ENCODE results near the gene DDX10. TPM values are rescaled to one million over a fixed set of nuclear protein-coding genes. Genes with fewer than 3 reads are reported as not detected.

Gene DDX10
- total RNA-seq, 2 donors from 2014 or later = 36.8 to 43.2 TPM

DNA sequence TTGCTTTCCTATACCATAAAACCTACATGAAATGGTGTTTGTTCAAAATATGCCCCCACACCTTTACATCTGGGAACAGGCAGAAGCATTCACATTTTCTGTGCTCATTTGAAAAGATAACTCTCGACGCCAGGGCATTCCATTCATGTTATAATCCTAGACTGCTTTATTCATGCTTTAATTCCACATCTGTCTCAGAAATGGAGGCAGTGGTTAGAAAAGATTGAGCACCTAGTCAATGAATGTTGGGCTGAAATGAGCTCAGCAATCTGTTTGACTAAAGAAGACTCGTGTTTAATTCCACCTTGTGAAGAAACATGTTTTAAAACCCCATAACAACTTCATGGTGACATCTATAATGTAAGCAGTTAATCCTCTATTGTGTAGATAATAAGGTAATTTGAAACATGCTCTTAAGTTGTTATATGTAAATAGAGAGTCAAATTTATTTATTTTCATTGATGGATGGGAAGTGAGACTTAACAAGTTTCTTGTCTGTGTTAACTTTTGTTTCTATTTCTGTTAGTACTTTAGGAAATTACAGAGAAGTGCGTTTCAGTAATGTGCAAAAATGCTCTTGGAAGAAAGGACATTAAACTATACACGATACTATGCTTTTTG is 217.5 kb downstream of the DDX10 start:
- Mint-ChIP-seq H3K36me3 (no peaks in the 10 kb centered on the region), H3K27ac (no peak overlapping the region), H3K9me3 (no peaks in the 10 kb centered on the region)
- ATAC-seq = no peak
- DNase-seq (ENCODE audit: low spot score in 2 of 2) = no peak

GRCh38 chr11:108886005-108886659 is 221.3 kb downstream of the DDX10 start:
- ATAC-seq (no peak), DNase-seq (ENCODE audit: low spot score in 2 of 2) (no peak)
- Mint-ChIP-seq H3K9me3 (no peaks in the 10 kb centered on the region), H3K27ac (no peak overlapping the region), H3K36me3 (no peaks in the 10 kb centered on the region)

GRCh38 chr11:108886660-108887009 is 221.8 kb downstream of the DDX10 start:
- no peaks in the 10 kb centered on the region for H3K9me3 Mint-ChIP-seq
- no peaks in the 10 kb centered on the region for H3K36me3 Mint-ChIP-seq
- H3K27ac Mint-ChIP-seq = no peak overlapping the region
- peak in 1 of 2 donors; percentile 38 for ATAC-seq
- DNase-seq (ENCODE audit: low spot score in 2 of 2) = no peak

DNA sequence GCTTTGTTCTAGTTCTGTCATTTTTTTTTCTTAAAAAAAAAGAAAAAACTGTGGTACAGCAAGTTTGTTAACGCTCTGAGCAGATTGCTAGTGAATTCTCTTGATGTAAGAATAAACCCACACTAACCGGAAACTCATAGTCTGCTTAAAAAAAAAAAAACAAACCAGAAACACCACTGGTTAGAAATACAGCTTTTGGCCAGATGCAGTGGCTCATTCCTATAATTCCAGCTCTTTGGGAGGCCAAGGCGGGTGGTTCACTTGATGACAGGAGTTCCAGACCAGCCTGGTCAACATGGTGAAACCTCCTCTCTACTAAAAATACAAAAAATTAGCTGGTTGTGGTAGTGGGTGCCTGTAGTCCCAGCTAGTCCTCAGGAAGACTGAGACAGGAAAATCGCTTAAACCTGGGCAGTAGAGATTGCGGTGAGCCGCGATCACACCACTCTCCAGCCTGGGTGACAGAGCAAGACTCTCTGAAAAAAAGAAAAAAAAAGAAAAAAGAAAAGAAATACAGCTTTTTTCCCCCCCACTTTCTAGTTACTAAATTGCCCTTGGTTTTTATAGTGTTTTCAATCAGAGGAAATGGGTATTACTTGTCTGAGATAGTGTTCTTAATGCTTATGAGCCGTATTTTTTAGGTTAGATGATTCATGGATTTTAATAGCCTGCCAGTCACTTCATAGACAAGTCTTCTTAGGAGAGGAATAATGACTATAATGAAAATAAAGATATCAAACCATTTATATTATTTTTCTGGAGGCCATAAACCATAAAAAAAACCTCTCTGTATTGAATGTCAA is 222.8 kb downstream of the DDX10 start:
- DNase-seq (ENCODE audit: low spot score in 2 of 2) = no peak
- no peaks in the 10 kb centered on the region for H3K36me3 Mint-ChIP-seq
- H3K27ac Mint-ChIP-seq = no peak overlapping the region
- peak in 1 of 2 donors; percentile 44 for ATAC-seq
- no peaks in the 10 kb centered on the region for H3K9me3 Mint-ChIP-seq

- Mint-ChIP-seq H3K9me3 (no peaks in the 10 kb centered on the region), H3K27ac (no peak overlapping the region), H3K36me3 (no peaks in the 10 kb centered on the region)
- ATAC-seq (no peak), DNase-seq (ENCODE audit: low spot score in 2 of 2) (no peak)
Measured at GRCh38 chr11:108890482-108891105, 225.7 kb downstream of the DDX10 start.

DNA sequence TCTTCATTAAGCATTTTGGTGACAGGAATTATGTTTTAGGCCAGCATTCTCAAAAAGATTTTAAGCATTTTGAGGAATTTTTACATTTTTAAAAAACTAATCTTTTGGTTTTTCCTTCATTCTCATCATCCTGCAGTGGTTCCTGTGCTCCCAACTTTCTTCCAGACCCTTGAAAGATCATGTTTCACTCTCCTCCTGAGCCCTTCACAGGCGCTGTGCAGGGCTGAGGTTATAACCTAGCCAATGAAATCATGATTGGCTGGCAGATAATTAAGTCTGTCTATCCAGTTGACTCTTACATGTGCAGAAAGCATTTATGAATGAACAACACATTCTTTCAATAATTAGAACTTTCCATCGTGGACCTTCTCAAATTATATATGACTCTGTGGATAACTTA is 226.3 kb downstream of the DDX10 start:
- no peak for DNase-seq (ENCODE audit: low spot score in 2 of 2)
- ATAC-seq = no peak
- Mint-ChIP-seq H3K36me3 (peaks cover 0 to 5% of the 10 kb centered on the region in 2 donors), H3K27ac (no peak overlapping the region), H3K9me3 (no peaks in the 10 kb centered on the region)

DNA sequence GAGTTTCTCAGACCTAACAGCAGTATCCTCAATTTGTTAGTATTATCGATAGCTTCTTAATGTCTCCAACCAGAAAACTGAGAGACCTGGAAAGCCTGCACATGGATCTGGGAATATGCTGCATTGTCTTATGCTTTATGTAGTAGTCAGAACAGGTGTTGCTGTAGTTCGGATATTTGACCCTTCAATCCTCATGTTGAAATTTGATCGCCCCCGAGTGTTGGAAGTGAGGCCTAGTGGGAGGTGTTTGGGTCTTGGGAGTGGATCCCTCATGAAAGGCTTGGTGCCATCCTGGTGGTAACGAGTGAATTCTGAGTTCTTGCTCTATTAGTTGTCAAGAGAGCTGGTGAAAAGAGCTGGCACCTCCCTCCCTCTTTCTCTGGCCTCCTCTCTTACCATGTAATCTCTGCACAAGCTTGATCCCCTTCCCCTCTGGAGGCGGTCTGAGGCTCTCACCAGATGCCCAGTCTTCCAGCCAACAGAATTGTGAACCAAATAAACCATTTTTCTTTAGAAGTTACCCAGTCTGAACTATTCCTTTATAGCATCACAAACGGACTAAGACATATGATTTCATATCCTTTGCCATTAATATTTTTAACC is 227.1 kb downstream of the DDX10 start:
- H3K9me3 Mint-ChIP-seq = no peaks in the 10 kb centered on the region
- DNase-seq (ENCODE audit: low spot score in 2 of 2) = no peak
- no peak overlapping the region for H3K27ac Mint-ChIP-seq
- peaks cover 0 to 13% of the 10 kb centered on the region in 2 donors for H3K36me3 Mint-ChIP-seq
- ATAC-seq = no peak

DNA sequence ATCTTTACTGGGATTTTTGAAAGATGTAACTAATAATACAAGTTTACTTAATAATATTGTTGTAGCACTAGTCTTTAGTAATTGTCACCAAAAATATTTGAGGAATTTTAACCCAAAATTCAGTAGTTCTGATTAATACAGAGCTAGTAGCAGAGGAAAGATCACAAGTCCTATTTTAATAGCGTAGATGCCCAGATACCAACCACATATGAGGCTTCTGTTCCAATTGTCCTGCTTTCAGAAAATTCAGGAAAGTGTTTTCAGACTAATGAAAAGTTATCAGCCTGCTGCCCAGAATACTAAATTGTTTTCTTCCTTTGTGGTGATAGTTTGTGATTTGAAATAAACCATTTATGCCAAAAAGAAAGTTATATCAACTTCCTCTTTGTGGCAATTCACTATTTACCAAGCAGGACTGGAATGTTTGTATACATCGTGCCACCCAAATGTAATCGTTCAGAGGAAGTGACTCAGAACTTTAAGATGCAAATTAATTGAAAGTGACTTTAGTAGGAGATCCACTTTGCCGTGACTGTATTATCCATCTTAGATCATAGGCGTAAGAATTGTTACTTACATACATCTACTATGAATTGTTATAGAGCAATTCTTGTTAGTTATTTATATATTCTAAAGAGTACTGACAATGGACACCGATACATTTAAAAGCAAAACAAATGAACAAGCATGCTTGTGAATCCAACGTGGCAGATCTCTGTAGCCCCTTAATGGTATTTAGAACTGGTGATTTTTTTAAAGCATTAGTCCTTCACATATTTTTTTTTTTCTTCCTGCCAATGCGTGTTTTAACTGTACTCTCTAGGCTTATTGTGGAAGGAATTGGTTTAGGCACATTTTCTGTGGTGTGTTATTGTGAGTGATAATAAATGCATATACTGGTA is 231.0 kb downstream of the DDX10 start:
- Mint-ChIP-seq H3K27ac (no peak overlapping the region), H3K9me3 (peaks cover 0 to 5% of the 10 kb centered on the region in 2 donors), H3K36me3 (peaks cover 0 to 32% of the 10 kb centered on the region in 2 donors)
- DNase-seq (ENCODE audit: low spot score in 2 of 2) (no peak), ATAC-seq (no peak)

DNA sequence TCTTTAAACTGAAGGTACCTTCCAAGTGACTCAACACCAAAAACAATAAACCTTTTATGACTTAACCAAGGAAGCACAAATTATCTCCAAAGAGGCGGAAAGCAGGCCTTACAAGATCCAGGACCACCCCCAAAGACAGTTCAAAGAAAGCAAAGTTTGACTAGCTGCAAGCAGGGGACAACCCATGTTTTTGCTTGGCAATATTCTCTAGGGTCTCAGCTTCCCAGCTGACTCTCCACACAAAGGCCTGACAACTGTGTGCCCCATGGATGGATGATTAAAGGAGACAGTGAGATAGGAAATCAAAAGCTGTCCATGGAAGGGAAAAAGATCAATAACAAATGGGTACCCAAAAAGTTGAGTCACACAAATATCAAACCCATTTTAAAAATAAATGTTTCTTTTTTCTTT is 232.2 kb downstream of the DDX10 start:
- H3K27ac Mint-ChIP-seq = no peak overlapping the region
- DNase-seq (ENCODE audit: low spot score in 2 of 2) = no peak
- ATAC-seq = no peak
- H3K36me3 Mint-ChIP-seq = peaks cover 0 to 32% of the 10 kb centered on the region in 2 donors
- H3K9me3 Mint-ChIP-seq = peaks cover 0 to 5% of the 10 kb centered on the region in 2 donors

DNA sequence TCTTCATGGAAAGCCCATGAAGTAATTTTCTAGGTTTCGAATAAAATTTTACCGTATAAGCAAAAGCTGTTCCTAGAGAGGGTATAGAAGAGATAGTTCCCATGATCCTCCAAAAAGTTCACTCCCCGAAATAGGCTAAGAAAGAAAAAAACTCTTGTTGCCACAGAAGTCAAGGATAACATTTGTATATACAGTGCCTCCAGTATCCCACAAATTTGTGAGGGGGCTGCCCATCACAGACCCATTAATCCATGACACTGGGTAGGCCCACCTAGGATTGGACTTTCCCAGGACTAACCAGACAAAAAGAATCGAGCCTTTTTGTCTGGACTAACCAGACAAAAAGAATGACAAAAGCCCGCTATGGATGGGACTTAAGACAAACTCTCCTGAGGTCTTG is 233.0 kb downstream of the DDX10 start:
- Mint-ChIP-seq H3K36me3 (peaks cover 0 to 32% of the 10 kb centered on the region in 2 donors), H3K9me3 (peaks cover 0 to 5% of the 10 kb centered on the region in 2 donors), H3K27ac (no peak overlapping the region)
- ATAC-seq (no peak), DNase-seq (ENCODE audit: low spot score in 2 of 2) (no peak)

DNA sequence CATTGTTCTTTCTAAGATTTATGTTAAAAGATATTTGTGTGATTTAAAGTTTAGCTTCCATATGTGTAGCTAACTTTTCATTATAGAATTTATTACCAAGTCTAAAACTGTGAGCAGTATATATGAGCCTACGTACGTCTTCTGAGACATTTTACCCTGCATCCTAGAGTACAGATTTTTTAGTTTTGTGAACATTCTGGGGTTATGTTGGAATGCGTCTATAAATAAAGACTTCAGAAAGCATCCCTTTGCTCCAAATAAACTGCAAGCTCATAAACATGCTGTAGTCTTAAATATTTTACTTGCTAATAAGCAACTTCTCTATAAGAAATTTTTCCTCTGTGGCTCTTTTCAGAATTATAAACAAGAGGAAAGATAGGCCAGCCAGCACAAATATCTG is 236.5 kb downstream of the DDX10 start:
- Mint-ChIP-seq H3K36me3 (peaks cover 0 to 25% of the 10 kb centered on the region in 2 donors), H3K27ac (no peak overlapping the region), H3K9me3 (peaks cover 0 to 5% of the 10 kb centered on the region in 2 donors)
- no peak for ATAC-seq
- DNase-seq (ENCODE audit: low spot score in 2 of 2) = no peak

GRCh38 chr11:108902027-108902469 is 237.2 kb downstream of the DDX10 start:
- Mint-ChIP-seq H3K27ac (no peak overlapping the region), H3K9me3 (peaks cover 0 to 5% of the 10 kb centered on the region in 2 donors), H3K36me3 (peaks cover 0 to 18% of the 10 kb centered on the region in 2 donors)
- ATAC-seq (no peak), DNase-seq (ENCODE audit: low spot score in 2 of 2) (no peak)

GRCh38 chr11:108904480-108904879 is 239.6 kb downstream of the DDX10 start:
- Mint-ChIP-seq H3K36me3 (peaks cover 0 to 5% of the 10 kb centered on the region in 2 donors), H3K9me3 (peaks cover 0 to 5% of the 10 kb centered on the region in 2 donors), H3K27ac (no peak overlapping the region)
- ATAC-seq (no peak), DNase-seq (ENCODE audit: low spot score in 2 of 2) (no peak)

DNA sequence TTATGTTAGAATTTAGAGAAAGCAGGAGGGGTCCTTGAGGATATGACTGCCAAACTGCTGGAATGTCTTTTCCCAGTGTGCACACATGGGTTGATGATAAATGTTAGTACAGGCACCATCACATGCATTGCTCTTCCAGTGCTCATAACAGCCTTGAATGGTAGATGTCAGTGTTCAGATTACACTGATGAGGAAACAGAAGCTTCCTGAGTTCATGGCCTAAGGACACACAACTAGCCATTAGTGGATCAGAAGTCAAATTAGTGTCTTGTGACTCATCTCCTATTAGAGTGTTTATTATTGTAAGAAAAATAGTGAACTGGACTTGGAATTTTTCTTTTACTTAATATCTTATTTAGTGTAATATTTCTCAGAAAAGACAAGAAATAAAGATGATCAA is 241.5 kb downstream of the DDX10 start:
- Mint-ChIP-seq H3K9me3 (no peaks in the 10 kb centered on the region), H3K27ac (no peak overlapping the region), H3K36me3 (no peaks in the 10 kb centered on the region)
- no peak for DNase-seq (ENCODE audit: low spot score in 2 of 2)
- ATAC-seq = no peak

DNA sequence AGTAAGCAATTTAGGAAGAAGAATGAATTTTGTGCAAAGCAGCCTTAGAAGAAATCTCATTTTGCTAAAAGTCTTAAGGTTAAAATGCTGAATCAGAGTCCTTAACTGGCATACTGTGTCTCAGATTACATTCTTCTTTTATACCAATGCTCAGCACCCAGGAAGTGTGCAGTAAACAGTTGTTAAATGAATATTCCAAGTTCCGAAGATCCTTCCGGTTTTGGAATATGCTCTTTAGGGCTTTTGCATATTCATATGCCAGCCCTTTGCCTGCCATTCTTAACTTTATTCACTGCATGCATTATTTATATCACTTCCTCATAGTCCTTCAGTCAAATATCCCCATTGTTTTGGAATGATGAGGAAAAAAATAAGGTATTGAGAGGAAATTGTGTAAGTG is 242.0 kb downstream of the DDX10 start:
- ATAC-seq = no peak
- no peak overlapping the region for H3K27ac Mint-ChIP-seq
- no peaks in the 10 kb centered on the region for H3K36me3 Mint-ChIP-seq
- no peaks in the 10 kb centered on the region for H3K9me3 Mint-ChIP-seq
- no peak for DNase-seq (ENCODE audit: low spot score in 2 of 2)

GRCh38 chr11:108909041-108909440 is 244.2 kb downstream of the DDX10 start:
- DNase-seq (ENCODE audit: low spot score in 2 of 2) (no peak), ATAC-seq (no peak)
- Mint-ChIP-seq H3K9me3 (no peaks in the 10 kb centered on the region), H3K36me3 (no peaks in the 10 kb centered on the region), H3K27ac (no peak overlapping the region)
